GM03348 (cell line): ENCODE data around the gene NELL1.
"Not testable (repeated sequence)": the region's sequence is repeated elsewhere in the genome, so short reads cannot be mapped to it uniquely, and the experiment has no call there.

ENCODE experiments used
- DNase-seq: peaks from one replicate; pipeline ENCODE4 v3.0.0; 2012; ENCODE audit warnings: low spot score

Gene NELL1

DNA sequence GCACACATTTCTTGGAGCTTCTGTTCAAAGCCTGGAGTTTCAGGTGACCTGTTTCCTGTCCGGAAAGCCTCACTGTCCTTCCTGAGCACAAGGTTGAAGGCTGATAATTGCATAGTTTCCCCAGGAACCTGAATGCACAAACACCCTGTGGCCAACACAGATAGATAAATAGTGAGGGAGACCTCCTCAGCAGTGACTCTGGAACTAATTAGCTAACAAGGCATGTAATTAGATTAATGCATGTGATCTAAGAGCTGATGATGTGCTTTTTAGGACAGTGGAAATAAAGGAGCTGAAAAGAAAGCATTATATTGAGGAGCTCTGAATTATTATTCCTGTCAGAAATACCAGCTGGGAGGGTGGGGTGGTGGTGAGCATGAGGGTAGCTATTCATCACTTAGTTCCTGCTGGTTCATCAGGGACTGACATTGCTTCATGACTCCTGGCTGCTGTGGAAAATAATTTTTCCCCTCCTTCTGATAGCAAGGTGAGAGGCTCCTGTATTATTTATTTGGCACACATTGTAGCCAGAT lies 101.1 kb downstream of the NELL1 start:
- DNase-seq: no peak

DNA sequence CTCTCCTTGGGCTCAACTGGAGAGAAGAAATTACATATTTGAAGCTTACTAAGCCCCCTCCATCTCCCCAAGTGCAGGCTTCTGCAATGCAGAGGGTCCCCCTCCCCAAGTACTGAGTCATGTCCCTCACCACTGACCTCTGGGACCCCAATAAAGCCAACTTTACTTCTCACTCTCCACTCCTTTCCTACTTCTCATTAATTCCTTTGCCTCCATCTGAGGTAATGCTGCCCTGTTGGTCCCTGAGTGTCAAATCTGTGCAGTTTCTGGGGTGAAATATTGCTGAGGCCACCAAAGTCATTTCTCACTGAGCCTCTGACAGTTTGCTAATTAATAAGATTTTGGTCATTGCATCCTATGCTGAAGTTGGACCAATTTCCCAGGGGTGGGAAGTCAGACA lies 101.6 kb downstream of the NELL1 start:
- DNase-seq: no peak

DNA sequence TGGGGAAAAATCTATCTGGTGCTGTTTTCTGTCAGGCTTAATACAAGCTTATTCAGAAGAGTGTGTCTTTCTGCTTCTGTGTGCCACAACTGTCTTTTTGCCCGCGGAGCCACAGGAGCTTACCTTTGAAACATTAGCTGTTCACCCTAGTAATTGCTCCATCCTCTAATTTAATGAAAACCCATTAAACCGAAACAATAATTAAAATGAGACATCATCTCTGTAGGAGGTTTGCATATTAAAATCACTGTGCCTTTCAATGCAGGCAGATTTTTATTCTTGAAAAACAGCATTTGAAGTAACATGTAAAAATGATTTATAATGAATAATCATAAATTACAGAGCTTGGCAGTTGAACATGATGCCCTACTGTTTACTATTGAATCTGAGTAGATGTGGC lies 102.3 kb downstream of the NELL1 start:
- DNase-seq: no peak

- no peak for DNase-seq
Observed at GRCh38 chr11:20775331-20775730, 105.9 kb downstream of the NELL1 start.

DNA sequence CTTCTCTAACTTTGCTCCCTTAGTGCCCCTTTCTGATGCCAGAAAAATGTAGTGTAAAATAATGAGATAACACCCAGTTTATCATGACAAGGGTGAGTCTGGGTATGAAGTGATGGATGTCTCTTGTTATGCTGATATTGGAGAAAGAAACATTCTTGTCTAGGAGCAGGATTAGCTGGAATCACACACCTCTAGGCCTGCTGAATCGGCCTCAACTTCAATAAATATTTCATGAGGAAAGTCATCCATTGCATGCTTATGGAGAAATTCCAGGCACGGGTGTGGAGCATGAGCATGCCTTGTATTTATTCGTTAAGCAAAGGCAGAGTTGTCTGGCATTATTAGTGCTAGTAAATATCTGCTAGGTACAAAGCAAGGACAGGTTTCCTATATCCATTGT lies 113.4 kb downstream of the NELL1 start:
- no peak for DNase-seq

DNA sequence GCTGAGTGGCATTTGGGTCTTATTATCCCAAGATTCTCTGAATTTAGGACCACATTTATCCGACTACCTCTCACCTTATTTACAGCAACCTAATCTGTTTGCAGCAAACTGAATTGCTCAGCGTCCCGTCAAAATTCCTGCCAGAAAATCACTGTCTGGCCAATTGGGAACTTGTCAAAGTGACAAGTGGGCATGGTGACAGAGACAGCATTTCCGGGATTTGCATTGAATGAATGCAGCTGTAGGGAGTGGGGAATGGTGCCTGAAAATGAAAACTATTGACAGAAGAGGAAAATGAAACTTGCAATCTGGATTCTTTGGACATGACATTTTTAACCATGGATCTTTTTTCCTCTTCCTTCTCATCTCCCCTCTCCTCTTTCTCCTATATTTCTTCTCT lies 113.8 kb downstream of the NELL1 start:
- no peak for DNase-seq

GRCh38 chr11:20790622-20791021 lies 121.2 kb downstream of the NELL1 start:
- DNase-seq: no peak

GRCh38 chr11:20795005-20795404 lies 125.6 kb downstream of the NELL1 start:
- no peak for DNase-seq

DNA sequence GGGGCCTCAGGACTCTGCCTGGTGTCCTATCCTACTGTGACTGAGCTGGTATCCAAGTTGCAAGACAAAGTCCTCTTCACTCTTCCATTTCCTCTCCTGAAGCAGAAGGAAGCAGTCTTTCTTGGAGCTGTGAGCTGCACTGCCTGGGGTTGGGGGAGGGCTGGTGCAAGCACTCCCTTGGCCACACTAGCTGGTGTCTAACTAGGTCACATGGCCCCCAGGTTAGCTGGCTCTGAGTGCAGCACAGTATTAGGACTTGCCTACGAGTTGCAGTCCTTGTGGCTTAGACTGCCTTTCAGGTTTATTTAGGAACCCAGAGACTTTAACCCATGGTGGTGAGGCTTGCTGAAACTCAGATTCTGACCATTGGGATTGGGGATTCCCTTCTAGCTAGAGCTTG lies 138.9 kb downstream of the NELL1 start:
- no peak for DNase-seq

GRCh38 chr11:20821046-20821445 lies 151.7 kb downstream of the NELL1 start:
- no peak for DNase-seq

DNA sequence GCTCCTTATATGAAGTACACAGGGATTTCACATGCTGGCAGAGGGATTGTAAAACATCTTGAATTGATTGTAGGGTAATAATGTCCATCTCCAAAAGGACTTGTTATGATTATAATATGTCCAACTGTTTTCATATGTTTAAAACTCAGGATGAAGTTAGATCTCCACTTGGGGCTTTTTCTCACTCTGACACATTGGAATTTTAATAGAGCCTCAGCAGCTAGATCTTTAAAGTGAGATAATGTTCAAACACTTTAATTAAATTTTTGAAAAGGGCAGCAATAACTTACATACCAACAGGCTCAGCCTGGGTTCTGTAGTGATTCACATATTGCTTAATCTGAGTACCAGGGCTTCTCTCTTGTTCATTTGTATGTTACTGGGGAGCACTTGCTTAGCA lies 152.1 kb downstream of the NELL1 start:
- DNase-seq: no peak

DNA sequence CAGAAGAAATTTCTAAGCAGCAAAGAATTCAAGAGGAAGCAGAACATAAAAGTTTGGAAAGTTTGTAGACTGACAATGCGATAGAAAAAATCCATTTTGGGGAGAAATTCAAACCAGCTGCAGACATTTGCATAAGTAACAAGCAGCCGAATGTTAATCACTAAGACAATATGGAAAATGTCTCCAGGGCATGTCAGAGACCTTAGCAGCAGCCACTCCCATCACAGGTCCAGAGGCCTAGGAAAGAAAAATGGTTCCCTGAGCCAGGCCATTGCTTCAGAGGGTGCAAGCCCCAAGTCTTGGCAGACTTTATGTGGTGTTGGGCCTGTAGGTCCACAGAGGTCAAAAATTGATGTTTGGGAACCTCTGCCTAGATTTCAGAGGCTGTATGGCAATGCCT lies 155.4 kb downstream of the NELL1 start:
- DNase-seq: no peak

DNA sequence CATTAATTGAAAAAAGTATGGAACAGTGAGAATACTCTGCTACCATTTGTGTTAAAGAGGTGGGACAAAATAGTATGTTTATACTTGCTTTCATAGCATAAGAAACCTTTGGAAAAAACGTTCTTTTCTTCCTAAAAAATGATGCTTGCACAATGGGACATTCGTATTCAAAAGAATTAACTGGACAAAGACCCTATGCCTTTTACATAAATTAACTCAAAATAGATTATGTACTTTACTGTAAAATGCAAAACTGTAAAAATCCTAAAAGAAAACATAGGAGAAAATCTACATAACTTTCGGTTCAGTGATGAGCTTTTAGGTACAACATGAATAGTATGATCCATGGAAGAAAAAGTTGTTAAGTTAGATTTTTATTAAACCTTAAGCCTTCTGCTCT lies 166.2 kb downstream of the NELL1 start:
- no peak for DNase-seq

GRCh38 chr11:20839231-20839630 lies 169.8 kb downstream of the NELL1 start:
- no peak for DNase-seq

- DNase-seq: no peak
Observed at GRCh38 chr11:20840341-20840740, 171.0 kb downstream of the NELL1 start.

GRCh38 chr11:20844216-20844615 lies 174.8 kb downstream of the NELL1 start:
- no peak for DNase-seq

DNA sequence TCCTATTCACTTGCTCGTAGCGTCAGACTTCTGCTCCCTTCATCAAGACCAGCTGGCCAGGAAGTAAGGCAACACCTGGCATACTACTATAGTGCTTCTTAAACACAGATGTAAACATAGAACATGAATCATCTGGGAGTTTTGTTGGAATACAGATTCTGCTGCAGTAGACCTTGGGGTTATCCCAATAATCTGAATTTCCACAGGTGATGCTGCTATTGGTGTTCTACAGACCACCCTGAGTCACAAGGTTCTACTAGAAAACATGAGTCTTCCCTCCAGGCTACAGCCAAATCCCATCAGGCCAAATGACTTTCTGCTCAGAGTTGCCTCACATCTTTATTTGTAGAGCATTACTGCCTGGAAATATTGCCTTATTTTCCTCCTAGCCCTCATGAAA lies 175.2 kb downstream of the NELL1 start:
- no peak for DNase-seq

GRCh38 chr11:20854215-20854955 lies 185.0 kb downstream of the NELL1 start:
- DNase-seq: no peak

DNA sequence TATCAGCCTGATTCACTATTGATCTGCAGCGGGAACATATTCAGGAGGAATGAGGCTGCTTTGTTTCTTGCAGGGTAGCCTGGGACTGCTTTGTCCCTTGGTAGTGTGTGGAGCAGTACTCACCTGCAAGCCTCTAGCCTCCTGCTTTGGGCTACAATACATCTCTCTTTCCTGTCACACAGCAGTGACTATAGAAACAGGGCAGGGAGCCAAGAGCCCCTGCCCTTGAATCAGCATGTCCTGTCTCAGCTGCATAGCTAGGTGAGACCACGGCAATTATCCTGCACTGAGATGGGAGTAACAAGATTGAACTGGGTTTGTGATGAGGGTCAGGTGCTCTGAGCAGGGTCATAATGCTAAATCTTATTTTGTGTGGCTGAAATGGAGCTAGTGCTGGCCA lies 191.9 kb downstream of the NELL1 start:
- DNase-seq: no peak

GRCh38 chr11:20862263-20862662 lies 192.9 kb downstream of the NELL1 start:
- DNase-seq: not testable (repeated sequence)

- DNase-seq: no peak
Observed at GRCh38 chr11:20864628-20865027, 195.2 kb downstream of the NELL1 start.

DNA sequence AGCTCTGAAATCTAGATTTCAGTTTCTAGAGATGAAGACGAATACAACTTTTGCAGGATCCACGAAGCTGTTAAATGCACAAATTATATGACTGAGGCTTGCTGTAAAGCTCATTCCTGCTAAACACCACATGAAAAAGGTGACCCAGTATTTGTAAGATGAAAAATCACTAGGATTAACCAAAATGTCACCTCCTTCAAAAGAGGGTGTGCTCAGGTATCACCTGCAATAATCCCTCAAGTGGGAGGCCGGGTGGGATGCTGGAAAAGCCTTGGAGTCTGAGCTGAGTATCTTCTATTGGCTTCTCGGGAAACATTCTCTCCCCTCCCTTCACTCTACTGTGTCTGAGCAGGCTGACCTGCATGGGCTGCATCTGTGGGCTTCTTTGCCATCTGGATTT lies 195.8 kb downstream of the NELL1 start:
- no peak for DNase-seq

DNA sequence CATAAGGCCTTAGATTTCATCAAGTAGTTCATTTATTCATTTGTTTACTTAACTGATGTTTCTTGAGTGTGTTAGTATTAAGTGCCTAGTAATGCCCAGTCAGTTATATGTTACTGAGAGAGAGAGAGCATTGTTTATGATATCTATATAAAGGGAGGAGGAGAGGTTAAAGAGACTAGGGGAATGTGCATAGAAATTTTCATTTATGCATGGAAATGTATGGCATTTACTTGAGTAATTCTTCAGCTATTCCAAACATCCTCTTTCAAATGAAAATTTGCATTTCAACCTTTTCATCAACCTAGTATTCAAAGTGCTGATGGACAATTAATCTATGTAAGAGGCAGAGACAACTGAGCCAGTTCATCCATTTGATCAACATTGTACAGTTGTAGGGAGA lies 199.7 kb downstream of the NELL1 start:
- DNase-seq: no peak

DNA sequence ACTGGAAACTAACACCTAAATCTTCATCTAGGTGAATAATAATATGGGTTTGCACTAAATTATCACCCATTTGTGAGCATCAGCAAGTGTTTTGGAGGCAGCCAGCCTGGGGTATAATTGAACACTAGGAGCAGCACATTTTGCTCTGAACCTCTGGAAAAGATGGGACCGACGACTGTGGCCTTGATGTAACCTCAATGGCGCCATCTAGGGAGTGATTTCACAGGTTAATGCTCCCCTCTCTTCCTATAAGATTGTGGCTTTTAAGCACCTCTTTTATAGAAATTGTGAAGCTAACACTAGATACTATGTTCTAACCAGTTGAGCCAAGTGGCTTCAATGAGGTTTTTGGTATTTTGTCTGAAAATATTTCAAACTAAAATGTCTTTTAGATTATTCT lies 203.7 kb downstream of the NELL1 start:
- DNase-seq: no peak
